NCI-H1105 (cell line): ENCODE results near the gene FRAS1.
"Not testable (repeated sequence)": the region's sequence is repeated elsewhere in the genome, so short reads cannot be mapped to it uniquely, and the experiment has no call there.

ENCODE experiments used
- DNase-seq: peaks from one replicate; lab custom pipeline; 2025; lab: John Stamatoyannopoulos, UW

Gene FRAS1

DNA sequence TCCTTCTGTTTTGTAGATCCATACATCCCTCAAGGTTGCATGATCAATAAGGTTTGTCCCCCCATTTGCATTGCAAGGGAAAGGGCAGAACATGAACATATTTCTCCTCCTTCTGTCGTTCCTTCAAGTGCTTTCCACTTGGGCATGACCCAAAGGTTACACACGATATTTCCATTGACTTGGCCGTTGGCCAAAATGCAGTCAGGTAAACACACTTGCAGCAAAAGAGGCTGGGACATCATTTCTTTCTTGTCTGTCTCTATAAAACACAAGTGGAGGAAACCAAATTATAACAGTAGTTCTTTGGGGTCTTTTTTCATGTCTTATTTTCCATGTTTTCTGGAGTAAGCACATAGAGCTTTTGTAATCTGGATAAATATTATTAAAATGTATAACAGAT is 156.1 kb downstream of the FRAS1 start:
- DNase-seq = peak; percentile 47

GRCh38 chr4:78214078-78214477 is 157.0 kb downstream of the FRAS1 start:
- no peak for DNase-seq

DNA sequence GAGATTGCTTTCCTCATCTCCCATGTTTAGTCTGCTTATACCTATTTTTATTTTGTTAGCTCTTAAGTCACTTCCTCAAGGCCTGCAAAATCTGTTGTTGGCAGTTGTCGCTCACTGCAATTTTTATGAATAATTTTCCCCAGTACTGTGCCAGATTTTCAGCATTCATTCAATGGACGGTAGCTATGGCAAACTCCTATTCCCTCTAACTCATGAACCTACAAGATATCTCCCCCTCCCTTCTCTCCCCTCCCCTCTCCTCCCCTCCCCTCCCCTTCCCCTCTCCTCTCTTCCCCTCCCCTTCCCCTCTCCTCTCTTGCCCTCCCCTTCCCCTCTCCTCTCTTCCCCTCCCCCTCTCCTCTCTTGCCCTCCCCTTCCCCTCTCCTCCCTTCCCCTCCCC is 160.4 kb downstream of the FRAS1 start:
- DNase-seq = no peak

- no peak for DNase-seq
Measured at GRCh38 chr4:78218260-78218659, 161.1 kb downstream of the FRAS1 start.

DNA sequence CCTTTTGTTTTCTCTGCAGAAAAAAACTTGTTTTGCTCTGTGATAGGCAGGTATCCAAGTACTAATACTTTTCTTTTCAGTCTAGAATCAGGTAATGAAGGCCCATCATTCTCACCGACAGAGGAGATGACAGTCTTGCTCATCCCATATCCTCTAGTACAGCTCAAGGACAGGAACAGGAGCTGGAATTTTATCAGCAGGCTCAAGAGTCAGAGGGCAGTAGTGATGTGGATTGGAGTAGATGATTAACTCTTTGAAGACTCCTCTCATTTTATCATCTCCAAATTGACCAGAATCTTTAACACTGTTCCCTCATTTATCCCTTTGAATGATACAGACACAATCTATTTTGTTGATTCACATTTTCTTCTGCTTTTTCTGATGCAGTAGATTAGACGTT is 162.7 kb downstream of the FRAS1 start:
- DNase-seq = no peak

DNA sequence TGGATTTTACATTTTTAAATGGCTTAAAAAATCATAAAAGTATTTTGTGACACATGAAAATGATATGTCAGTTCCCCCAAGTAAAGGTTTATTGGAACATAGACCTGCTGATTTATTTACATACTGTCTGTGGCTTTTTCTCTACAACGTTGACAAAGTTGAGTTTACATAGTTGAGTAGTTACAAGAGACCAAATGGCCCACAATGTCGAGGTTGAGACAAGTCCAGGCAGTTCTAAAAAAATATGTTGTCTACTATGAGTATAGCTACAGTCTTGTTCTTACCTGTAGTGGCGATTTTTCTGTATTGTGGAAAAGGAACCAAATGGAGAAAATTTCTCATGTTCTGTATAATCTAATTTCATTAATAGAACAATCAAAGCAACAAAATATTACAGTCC is 163.2 kb downstream of the FRAS1 start:
- DNase-seq = no peak

- DNase-seq = peak; percentile 85
Measured at GRCh38 chr4:78222575-78223186, 165.6 kb downstream of the FRAS1 start.

DNA sequence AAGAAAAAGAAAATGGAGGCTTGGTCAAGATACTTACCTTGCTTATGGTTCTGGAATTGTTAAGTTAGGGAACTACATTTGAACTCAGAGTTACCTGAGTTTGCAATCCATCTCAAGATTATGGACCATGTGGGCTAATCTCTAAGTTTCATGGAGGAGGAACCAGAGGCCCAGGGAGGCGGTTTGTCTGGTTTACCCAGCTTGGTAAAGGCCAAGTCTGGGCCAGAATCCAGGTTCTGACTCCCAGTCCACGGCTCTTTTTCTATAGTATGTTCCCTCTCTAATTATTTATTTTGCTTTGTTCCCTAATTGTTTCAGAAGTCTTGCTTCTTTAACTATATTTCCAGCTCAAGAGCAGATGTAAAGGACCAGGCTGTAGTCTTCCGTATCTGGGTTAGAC is 168.1 kb downstream of the FRAS1 start:
- no peak for DNase-seq

- no peak for DNase-seq
Measured at GRCh38 chr4:78226279-78226678, 169.2 kb downstream of the FRAS1 start.

DNA sequence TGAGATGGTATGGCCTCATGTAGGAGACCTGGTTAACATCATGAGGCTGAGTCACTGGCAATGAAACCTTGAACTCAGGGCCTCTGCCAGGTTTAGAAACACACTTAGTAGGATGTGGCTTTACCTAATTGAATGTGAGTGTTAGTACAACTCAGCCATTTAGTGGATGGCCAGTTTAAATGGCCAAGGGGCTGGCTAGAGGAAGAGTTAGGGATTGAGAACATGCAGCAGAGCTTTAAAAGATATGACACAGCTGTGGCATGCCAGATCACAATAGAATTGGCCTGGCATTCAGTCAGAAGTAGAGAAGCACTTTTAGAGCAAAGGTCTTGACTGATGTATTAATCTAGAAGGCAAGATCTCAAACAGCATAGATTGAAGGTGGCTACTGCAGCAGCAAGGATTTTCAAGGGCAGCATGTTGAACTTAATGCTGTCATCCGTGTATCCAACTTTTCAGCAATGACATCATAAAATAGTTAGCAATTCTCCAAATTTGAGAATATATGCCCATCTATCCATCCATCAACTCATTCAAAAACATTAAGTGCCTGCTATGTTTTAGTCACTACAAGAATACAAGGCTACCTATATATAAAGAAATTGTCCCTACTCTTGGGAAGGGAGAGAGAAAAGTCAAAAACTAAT is 170.4 kb downstream of the FRAS1 start:
- no peak for DNase-seq

- DNase-seq = no peak
Measured at GRCh38 chr4:78235800-78236199, 178.7 kb downstream of the FRAS1 start.

GRCh38 chr4:78237360-78237759 is 180.2 kb downstream of the FRAS1 start:
- no peak for DNase-seq

GRCh38 chr4:78242071-78242470 is 184.9 kb downstream of the FRAS1 start:
- DNase-seq = no peak

- no peak for DNase-seq
Measured at GRCh38 chr4:78244705-78245485, 187.8 kb downstream of the FRAS1 start.

DNA sequence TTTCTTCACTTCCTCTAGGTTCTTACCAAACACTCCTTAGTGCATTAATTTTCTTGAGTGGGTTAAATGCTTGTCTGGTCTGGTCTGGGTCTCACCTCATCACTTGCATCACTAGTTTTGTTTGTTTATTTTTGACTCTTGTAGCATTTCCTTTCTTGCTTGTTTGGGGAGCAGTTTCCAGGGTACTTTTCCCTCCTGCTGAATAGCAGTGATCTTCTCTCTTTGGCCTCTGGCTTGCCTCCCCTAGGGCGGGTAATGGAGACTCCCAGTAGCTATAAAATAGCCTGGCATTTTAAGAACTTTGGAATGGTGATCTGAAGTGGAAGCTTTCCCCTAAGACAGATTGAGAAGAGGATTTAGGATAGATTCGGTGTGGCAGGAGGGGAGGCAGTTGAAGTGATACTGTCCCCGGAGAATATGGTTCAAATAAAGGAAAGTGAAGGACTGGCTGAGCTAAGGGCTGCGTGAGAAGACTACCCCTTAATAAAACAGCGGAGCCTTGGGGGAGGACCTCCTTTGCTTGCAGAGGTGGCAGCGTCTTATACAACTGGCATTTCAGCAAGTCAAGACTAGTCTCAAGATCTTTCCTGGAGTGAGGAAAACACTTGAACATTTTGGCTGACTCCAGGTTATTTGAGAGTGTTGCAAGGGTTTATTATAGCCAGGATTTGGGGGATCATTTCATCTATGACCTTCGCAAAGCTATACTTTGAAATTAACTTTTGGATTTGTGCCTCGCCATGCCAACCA is 190.6 kb downstream of the FRAS1 start:
- peak; percentile 4 for DNase-seq

DNA sequence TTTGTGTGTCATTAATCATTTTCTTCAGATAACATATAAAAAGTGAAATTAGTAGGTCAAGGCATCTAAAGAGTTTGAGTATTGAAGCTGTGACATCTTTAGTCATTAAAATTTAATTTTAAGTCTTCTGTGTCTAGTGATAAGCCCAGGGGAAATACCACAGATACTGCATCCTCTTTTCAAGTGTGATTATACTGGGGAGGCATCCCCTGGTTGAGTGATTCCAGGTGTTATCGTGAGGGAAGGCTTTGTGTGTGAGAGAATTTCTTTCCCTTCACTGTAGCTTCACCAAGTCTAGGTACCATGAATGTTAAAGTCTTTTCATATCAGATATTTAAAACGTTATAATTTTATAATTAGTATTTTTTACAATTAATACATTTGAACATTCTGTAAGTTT is 193.4 kb downstream of the FRAS1 start:
- no peak for DNase-seq

DNA sequence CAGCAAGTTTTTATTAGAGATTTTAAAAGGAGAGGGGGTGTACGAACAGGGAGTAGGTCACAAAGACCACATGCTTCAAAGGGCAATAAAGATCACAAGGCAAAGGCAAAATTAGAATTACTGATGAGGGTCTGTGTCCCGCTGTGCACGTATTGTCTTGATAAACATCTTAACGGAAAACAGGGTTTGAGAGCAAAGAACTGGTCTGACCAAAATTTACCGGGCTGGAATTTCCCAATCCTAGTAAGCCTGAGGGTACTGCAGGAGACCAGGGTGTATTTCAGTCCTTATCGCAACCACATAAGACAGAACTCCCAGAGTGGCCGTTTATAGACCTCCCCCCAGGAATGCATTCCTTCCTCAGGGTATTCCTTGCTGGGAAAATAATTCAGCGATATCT is 195.7 kb downstream of the FRAS1 start:
- not testable (repeated sequence) for DNase-seq

GRCh38 chr4:78254893-78255292 is 197.8 kb downstream of the FRAS1 start:
- no peak for DNase-seq

GRCh38 chr4:78265006-78265405 is 207.9 kb downstream of the FRAS1 start:
- no peak for DNase-seq

- no peak for DNase-seq
Measured at GRCh38 chr4:78267790-78268189, 210.7 kb downstream of the FRAS1 start.

GRCh38 chr4:78268597-78268996 is 211.5 kb downstream of the FRAS1 start:
- DNase-seq = no peak

GRCh38 chr4:78275450-78275849 is 218.3 kb downstream of the FRAS1 start:
- DNase-seq = not testable (repeated sequence)

DNA sequence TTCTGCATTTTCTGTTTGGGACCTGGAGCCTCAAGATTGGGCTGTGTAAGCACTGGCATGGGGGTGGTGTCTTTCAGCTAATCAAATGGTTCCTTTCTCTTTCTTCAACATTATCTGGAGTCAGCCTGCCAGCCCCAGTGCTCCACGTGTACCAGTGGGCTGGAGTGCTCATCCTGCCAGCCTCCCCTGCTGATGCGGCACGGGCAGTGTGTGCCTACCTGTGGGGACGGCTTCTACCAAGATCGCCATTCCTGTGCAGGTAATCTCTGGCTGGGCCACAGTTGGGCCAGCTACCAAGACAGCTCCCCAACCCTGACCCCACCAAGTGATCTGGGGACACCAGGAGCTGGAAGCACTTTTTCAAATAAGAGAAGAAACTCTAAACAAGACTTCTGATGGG is 229.2 kb downstream of the FRAS1 start:
- no peak for DNase-seq
